Measurements from ENCODE around the gene ZNF48. TPM values are rescaled to one million over a fixed set of nuclear protein-coding genes. Genes with fewer than 3 reads are reported as not detected.

ZNF48 gene
- total RNA-seq, 2 experiments from 2014 or later = 17.3 to 18.8 TPM

- H3K79me2 ChIP-seq (ENCODE audit: insufficient read depth, low read depth, low read length) = peaks cover 35% of the 10 kb centered on the region; the same call in 1 of the 2 replicates
- H3K9me3 ChIP-seq (ENCODE audit: low read length) = no peaks in the 10 kb centered on the region
- no TSS peak for BruUV-seq (replicated peaks)
- DNase-seq (ENCODE audit: low spot score) = no peak
- peak overlapping the region; percentile 97 for H3K27ac ChIP-seq (ENCODE audit: low read depth, low read length, poor library complexity, severe bottlenecking)
- H3K36me3 ChIP-seq (ENCODE audit: insufficient read depth, low read length) = peaks cover 19% of the 10 kb centered on the region
- H4K20me1 ChIP-seq (ENCODE audit: insufficient read depth, low read length) = no peaks in the 10 kb centered on the region
- H3K9me2 ChIP-seq (ENCODE audit: insufficient read depth, low read length) = no peaks in the 10 kb centered on the region
- H3K4me2 ChIP-seq (ENCODE audit: low read length) = peak overlapping the region; percentile 98
- H3K4me1 ChIP-seq (ENCODE audit: insufficient read depth, low read length, poor library complexity, severe bottlenecking) = peaks cover 42% of the 10 kb centered on the region
- ChIA-PET POLR2A (interaction anchor here (0.5 to 2.8 kb wide), 10 partner anchors 9 to 239 kb away, joined by 3 to 26 read pairs (median 6); partner anchors contain the start of genes ZNF48 and ZNF771), CTCF (ENCODE audit: unreplicated experiment) (interaction anchor here (1.2 to 1.5 kb wide), 2 partner anchors 12 to 13 kb away, joined by 4 to 8 read pairs; partner anchors contain the start of gene ZNF48)
- H2AFZ ChIP-seq (ENCODE audit: low read length) = no peak overlapping the region; the same call in 1 of the 2 replicates
- peak overlapping the region; percentile 85 for H3K4me3 ChIP-seq (ENCODE audit: low read depth, low read length, poor library complexity, severe bottlenecking)
- intact Hi-C loops (cut with micrococcal nuclease; ENCODE audit: unreplicated experiment) = no loop called here
- TF ChIP-seq EZH2phosphoT487 (IDR thresholded peaks at IDR 0.05; ENCODE audit: borderline replicate concordance, low read depth, low read length) = no peak
- TF ChIP-seq CTCF (conservative IDR thresholded peaks at IDR 0.05; ENCODE audit: low read length) = no peak
These were observed 11.7 kb upstream of the ZNF48 start for GRCh38 chr16:30383521-30383920.

- 0 out of 2 replicates have a peak, but pooled peaks cover 5% of the 10 kb centered on the region for H4K20me1 ChIP-seq (ENCODE audit: insufficient read depth, low read length)
- H3K4me2 ChIP-seq (ENCODE audit: low read length) = peak overlapping the region; percentile 77
- intact Hi-C loops (cut with micrococcal nuclease; ENCODE audit: unreplicated experiment) = loop anchor here (1.0 kb wide), 1 partner anchor 16 kb away; no protein-coding TSS in a partner anchor
- H3K27ac ChIP-seq (ENCODE audit: low read depth, low read length, poor library complexity, severe bottlenecking) = peak overlapping the region; percentile 44
- no peak for DNase-seq (ENCODE audit: low spot score)
- peak overlapping the region; percentile 60; the same call in 1 of the 2 replicates for H2AFZ ChIP-seq (ENCODE audit: low read length)
- BruUV-seq (replicated peaks) = no TSS peak
- no peak for TF ChIP-seq CTCF (conservative IDR thresholded peaks at IDR 0.05; ENCODE audit: low read length)
- no peak for TF ChIP-seq EZH2phosphoT487 (IDR thresholded peaks at IDR 0.05; ENCODE audit: borderline replicate concordance, low read depth, low read length)
- peaks cover 29% of the 10 kb centered on the region for H3K36me3 ChIP-seq (ENCODE audit: insufficient read depth, low read length)
- no peaks in the 10 kb centered on the region for H3K9me2 ChIP-seq (ENCODE audit: insufficient read depth, low read length)
- peak overlapping the region; percentile 89 for H3K4me3 ChIP-seq (ENCODE audit: low read depth, low read length, poor library complexity, severe bottlenecking)
- ChIA-PET CTCF (ENCODE audit: unreplicated experiment) (interaction anchor here (0.9 to 1.0 kb wide), 2 partner anchors 24 to 35 kb away, joined by 3 read pairs; partner anchors contain the start of gene DCTPP1), POLR2A (interaction anchor here (1.0 to 3.3 kb wide), 5 partner anchors 13 to 38 kb away, joined by 3 to 22 read pairs (median 6); partner anchors contain the start of genes SEPTIN1, TBC1D10B and ZNF771)
- peaks cover 23% of the 10 kb centered on the region for H3K4me1 ChIP-seq (ENCODE audit: insufficient read depth, low read length, poor library complexity, severe bottlenecking)
- peaks cover 17% of the 10 kb centered on the region for H3K79me2 ChIP-seq (ENCODE audit: insufficient read depth, low read depth, low read length)
- no peaks in the 10 kb centered on the region for H3K9me3 ChIP-seq (ENCODE audit: low read length)
These were observed 547 bp upstream of the ZNF48 start for GRCh38 chr16:30394592-30395154.

Measured in OCI-LY7 (cell line).